K562 (cell line): Measurements from ENCODE around the gene HTR1D. TPM values are rescaled to one million over a fixed set of nuclear protein-coding genes. Genes with fewer than 3 reads are reported as not detected.

Source experiments
- ATAC-seq: fragments of 200-7000 bp; cut with Tn5 transposase; 3 replicates; pipeline ENCODE4 v1.9.1; 2020; ENCODE audit warnings: moderate library complexity
- BruUV-seq: library from RNA; stranded (reverse); fragments of 400-500 nt; replicated peaks from 2 replicates; lab custom pipeline; 2021; lab: Mats Ljungman, UMichigan
- CTCF ChIA-PET: fragments of 300-600 bp; formaldehyde crosslinking; extraction: SDS; loops from one replicate; lab custom pipeline; 2021; ENCODE audit warnings: low intra/inter-chr PET ratio; lab: Yijun Ruan, JAX
- POLR2A ChIA-PET: fragments of 300-600, 350-650 bp; sonication (Branson Sonifier 250); formaldehyde crosslinking; extraction: SDS; loops from one replicate; lab custom pipeline; 2021; ENCODE audit warnings: antibody characterized with exemption, inconsistent platforms; lab: Yijun Ruan, JAX
- DNase-seq, 4 experiments: peaks; one replicate each; pipeline versions ENCODE4 v3.0.0 to v3.0.0-alpha.2; 2011 to 2018; ENCODE audit warnings: low spot score in 3 of 4, mixed read lengths in 3 of 4; ENCODE audit errors: extremely low read depth in 1 of 4
- FAIRE-seq: peaks from 2 replicates; lab custom pipeline; 2011; peaks lifted over from hg19 to GRCh38; lab: Jason Lieb, UNC
- H2AFZ ChIP-seq: 2 replicates; pipeline ENCODE4 v1.6.0; 2011; ENCODE audit warnings: low read depth, low read length, control low read depth, inconsistent platforms
- H3K27ac ChIP-seq: fragments of 200-600 bp; 3 replicates; pipeline ENCODE4 v1.8.0; 2011; ENCODE audit warnings: low read depth, mild to moderate bottlenecking, control low read depth, inconsistent platforms, low read length, moderate library complexity, mixed read lengths; ENCODE audit errors: extremely low read depth
- H3K27me3 ChIP-seq, 2 experiments: fragments of 300-600 bp in 1 of 2; 2 replicates in 1 of 2; 3 replicates in 1 of 2; pipeline versions ENCODE4 v1.6.0 to v1.8.0; 2011; ENCODE audit warnings: inconsistent platforms in 2 of 2, low read length in 2 of 2, mild to moderate bottlenecking in 1 of 2, mixed read lengths in 1 of 2, moderate library complexity in 1 of 2; ENCODE audit not compliant: control insufficient read depth in 2 of 2, insufficient read depth in 2 of 2
- H3K36me3 ChIP-seq: fragments of 300-600 bp; 3 replicates; pipeline ENCODE4 v1.8.0; 2011; ENCODE audit warnings: mild to moderate bottlenecking, low read length, inconsistent platforms; ENCODE audit not compliant: control insufficient read depth, insufficient read depth
- H3K4me1 ChIP-seq, 2 experiments: fragments of 200-600 bp in 1 of 2; replicated peaks in 1 of 2; 2 replicates in 1 of 2; 3 replicates in 1 of 2; pipeline versions ENCODE4 v1.5.1 to v1.8.0; 2011; ENCODE audit warnings: inconsistent platforms in 2 of 2, low read length in 2 of 2, mild to moderate bottlenecking in 1 of 2, mixed read lengths in 1 of 2, moderate library complexity in 1 of 2; ENCODE audit not compliant: control insufficient read depth in 2 of 2, insufficient read depth in 2 of 2
- H3K4me2 ChIP-seq: 2 replicates; pipeline ENCODE4 v1.6.1; 2011; ENCODE audit warnings: low read length, control low read depth, inconsistent platforms, mixed read lengths; ENCODE audit not compliant: insufficient read depth
- H3K4me3 ChIP-seq: fragments of 200-600 bp; sonication (generic), shearing (Covaris generic); 2 replicates; pipeline ENCODE4 v1.5.1; 2016; ENCODE audit warnings: control low read depth, inconsistent platforms
- H3K79me2 ChIP-seq: fragments of 200-600 bp; 3 replicates; pipeline ENCODE4 v1.8.0; 2011; ENCODE audit warnings: low read length, inconsistent platforms; ENCODE audit not compliant: control insufficient read depth, insufficient read depth
- H3K9ac ChIP-seq, 2 experiments: 2 replicates each; pipeline versions ENCODE4 v1.6.0 to v1.6.1; 2011; ENCODE audit warnings: low read depth in 2 of 2, low read length in 2 of 2, control low read depth in 1 of 2, inconsistent platforms in 1 of 2, mild to moderate bottlenecking in 1 of 2, mixed read lengths in 1 of 2; ENCODE audit not compliant: insufficient read depth in 1 of 2
- H3K9me1 ChIP-seq: one replicate; pipeline ENCODE4 v1.6.0; 2011; ENCODE audit warnings: inconsistent platforms, mild to moderate bottlenecking, low read length, moderate library complexity; ENCODE audit not compliant: control insufficient read depth, insufficient read depth
- H3K9me3 ChIP-seq: replicated peaks from 2 replicates; pipeline ENCODE4 v1.5.1; 2011; ENCODE audit warnings: low read depth, low read length, inconsistent platforms; ENCODE audit not compliant: control insufficient read depth, insufficient read depth
- H4K20me1 ChIP-seq: replicated peaks from 2 replicates; pipeline ENCODE4 v1.6.1; 2011; ENCODE audit warnings: low read length, inconsistent platforms, mixed read lengths; ENCODE audit not compliant: control insufficient read depth, insufficient read depth
- DMBX1 ChIP-seq: fragments of 250-450 bp; sonication (Bioruptor Pico); IDR thresholded peaks from 2 replicates; pipeline ENCODE4 v1.8.0; 2022; ENCODE audit warnings: inconsistent platforms, mild to moderate bottlenecking, moderate library complexity, borderline replicate concordance
- NUFIP1 ChIP-seq: fragments of 450-650 bp; IDR thresholded peaks from 2 replicates; pipeline ENCODE4 v1.6.1; 2018; ENCODE audit not compliant: partially characterized antibody
- PHF8 ChIP-seq: fragments of 200-600 bp; sonication (generic); IDR thresholded peaks from 2 replicates; pipeline ENCODE4 v1.6.1; 2012; ENCODE audit warnings: mixed run types, mild to moderate bottlenecking, inconsistent platforms, low read length, moderate library complexity, borderline replicate concordance
- SPI1 ChIP-seq: IDR thresholded peaks from 2 replicates; pipeline ENCODE4 v1.6.1; 2011; ENCODE audit warnings: low read depth, low read length, control low read depth, borderline replicate concordance
- ZNF347 ChIP-seq: fragments of 450-650 bp; formaldehyde crosslinking; IDR thresholded peaks from 2 replicates; pipeline ENCODE4 v1.4.0; 2020; ENCODE audit warnings: low read depth, mild to moderate bottlenecking, moderate library complexity
- ZNF431 ChIP-seq: sonication (generic); formaldehyde crosslinking; IDR thresholded peaks from 2 replicates; pipeline ENCODE4 v1.8.0; 2022; ENCODE audit warnings: mild to moderate bottlenecking, missing genetic modification reagents
- WGBS: fragments of 100-300 bp; shearing (Covaris generic); methylation state at CpG from one replicate; pipeline ENCODE4 v1.1.6; 2016; ENCODE audit warnings: low coverage, mixed read lengths; ENCODE audit not compliant: insufficient coverage; ENCODE audit errors: missing lambda C conversion rate; 5-methylcytosine and 5-hydroxymethylcytosine counted together
- in situ Hi-C: fragments of 300-500 bp; cut with MboI; formaldehyde crosslinking; loops from 4 replicates; pipeline ENCODE4 v1.15.0; 2018; ENCODE audit warnings: inconsistent platforms, mixed read lengths
- intact Hi-C: fragments of 100-400 bp; cut with micrococcal nuclease; formaldehyde crosslinking; loops from 2 replicates; pipeline ENCODE4 v1.14.2; 2022
- polyA plus RNA-seq, 8 experiments: library from polyadenylated mRNA; depleted of rRNA in 4 of 8; stranded (reverse) in 5 of 8; unstranded in 3 of 8; fragments of >200 nt; fragmentation: Nextera tagmentation in 2 of 8; fragmentation: Illumina TruSeq in 1 of 8; extraction: Ambion mirVana in 2 of 8; extraction: Trizol in 1 of 8; gene quantifications; 2 replicates each; pipeline versions ENCODE4 v1.2.1 to v1.2.3, GENCODE V29; 2011 to 2014; ENCODE audit warnings: inconsistent platforms in 1 of 8, missing spikeins in 1 of 8
- total RNA-seq, 7 experiments: library from RNA; depleted of rRNA in 6 of 7; stranded (reverse); fragments of >200 nt in 6 of 7; fragmentation: Illumina TruSeq in 2 of 7; extraction: Trizol in 2 of 7; gene quantifications; 2 replicates each; pipeline versions ENCODE4 v1.2.1 to v1.2.3, GENCODE V29; 2011 to 2021; ENCODE audit warnings: low replicate concordance in 1 of 7
- TF ChIP-seq, protein P1 (sequence below): sonication (generic); formaldehyde crosslinking; IDR thresholded peaks from 2 replicates; pipeline ENCODE4 v1.8.0; 2022; ENCODE audit warnings: missing genetic modification reagents, mild to moderate bottlenecking, moderate library complexity, borderline replicate concordance

The HTR1D gene
- total and polyA plus RNA-seq, 9 of the 15 experiments (the other 6 are each of a cell fraction or from before 2014, with no cell fraction given) = 0.03 to 0.09 (median 0.04) TPM; not detected in 4

DNA sequence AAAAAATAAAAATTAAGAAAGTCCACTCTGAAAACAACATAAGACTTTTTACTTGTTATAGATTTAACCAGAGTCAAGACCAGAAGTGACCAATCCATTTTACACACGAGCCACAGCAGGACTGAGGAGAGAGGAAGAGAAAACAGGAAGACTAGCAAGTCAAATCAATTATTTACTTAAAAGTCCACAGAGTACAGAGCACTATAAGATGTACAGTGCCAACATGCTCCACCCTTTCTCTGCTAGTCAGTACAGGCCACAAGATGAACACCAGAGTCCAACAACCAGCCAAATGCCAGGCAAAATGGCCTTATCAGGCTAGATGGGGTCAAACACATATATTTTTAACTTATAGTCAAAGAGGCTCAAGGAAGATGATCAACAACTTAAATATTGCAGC lies 68.2 kb downstream of the HTR1D start:
- TF ChIP-seq ZNF347 = no peak
- no peak for TF ChIP-seq NUFIP1
- TF ChIP-seq, protein P1, sequence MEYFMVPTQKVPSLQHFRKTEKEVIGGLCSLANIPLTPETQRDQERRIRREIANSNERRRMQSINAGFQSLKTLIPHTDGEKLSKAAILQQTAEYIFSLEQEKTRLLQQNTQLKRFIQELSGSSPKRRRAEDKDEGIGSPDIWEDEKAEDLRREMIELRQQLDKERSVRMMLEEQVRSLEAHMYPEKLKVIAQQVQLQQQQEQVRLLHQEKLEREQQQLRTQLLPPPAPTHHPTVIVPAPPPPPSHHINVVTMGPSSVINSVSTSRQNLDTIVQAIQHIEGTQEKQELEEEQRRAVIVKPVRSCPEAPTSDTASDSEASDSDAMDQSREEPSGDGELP = no peak
- peak; percentile 27; the same call in 1 of the 2 replicates for TF ChIP-seq SPI1
- no peak for TF ChIP-seq PHF8
- TF ChIP-seq ZNF431 (CRISPR knock-in tag) = no peak
- TF ChIP-seq DMBX1 (CRISPR knock-in tag) = no peak
- no peak for FAIRE-seq
- Histone ChIP-seq H3K9ac (no peak overlapping the region), H3K79me2 (peaks cover 35% of the 10 kb centered on the region), H3K4me3 (no peak overlapping the region), H3K9me3 (no peaks in the 10 kb centered on the region), H3K27ac (no peak overlapping the region), H4K20me1 (peaks cover 4% of the 10 kb centered on the region; the same call in 1 of the 2 replicates), H3K4me1 (peaks cover 4 to 8% of the 10 kb centered on the region in 2 experiments; a peak in 2 of 5 replicates), H3K27me3 (no peaks in the 10 kb centered on the region), H3K4me2 (no peak overlapping the region), H3K9me1 (no peaks in the 10 kb centered on the region), H2AFZ (no peak overlapping the region), H3K36me3 (no peaks in the 10 kb centered on the region; the same call in 2 of the 3 replicates)
- no TSS peak for BruUV-seq
- ChIA-PET CTCF (interaction anchor here (0.6 kb wide), 1 partner anchor 11 kb away, joined by 4 read pairs; no protein-coding TSS in a partner anchor), POLR2A (interaction anchor here (1.5 kb wide), 1 partner anchor 20 kb away, joined by 8 read pairs; the partner anchor contains the start of gene LUZP1)
- intact Hi-C loops = no loop called here
- in situ Hi-C loops = no loop called here
- ATAC-seq = peak; percentile 40; the same call in 2 of the 3 replicates
- WGBS = 79% methylated on average over 1 of the region's 1 CpG
- no peak for DNase-seq
